Measurements from ENCODE around the gene MRPL37. TPM values are rescaled to one million over a fixed set of nuclear protein-coding genes. Genes with fewer than 3 reads are reported as not detected.
"Not testable (repeated sequence)": the region's sequence is repeated elsewhere in the genome, so short reads cannot be mapped to it uniquely, and the experiment has no call there.

The MRPL37 gene
- total RNA-seq: 100 to 1,000 TPM; 206 to 216 TPM

DNA sequence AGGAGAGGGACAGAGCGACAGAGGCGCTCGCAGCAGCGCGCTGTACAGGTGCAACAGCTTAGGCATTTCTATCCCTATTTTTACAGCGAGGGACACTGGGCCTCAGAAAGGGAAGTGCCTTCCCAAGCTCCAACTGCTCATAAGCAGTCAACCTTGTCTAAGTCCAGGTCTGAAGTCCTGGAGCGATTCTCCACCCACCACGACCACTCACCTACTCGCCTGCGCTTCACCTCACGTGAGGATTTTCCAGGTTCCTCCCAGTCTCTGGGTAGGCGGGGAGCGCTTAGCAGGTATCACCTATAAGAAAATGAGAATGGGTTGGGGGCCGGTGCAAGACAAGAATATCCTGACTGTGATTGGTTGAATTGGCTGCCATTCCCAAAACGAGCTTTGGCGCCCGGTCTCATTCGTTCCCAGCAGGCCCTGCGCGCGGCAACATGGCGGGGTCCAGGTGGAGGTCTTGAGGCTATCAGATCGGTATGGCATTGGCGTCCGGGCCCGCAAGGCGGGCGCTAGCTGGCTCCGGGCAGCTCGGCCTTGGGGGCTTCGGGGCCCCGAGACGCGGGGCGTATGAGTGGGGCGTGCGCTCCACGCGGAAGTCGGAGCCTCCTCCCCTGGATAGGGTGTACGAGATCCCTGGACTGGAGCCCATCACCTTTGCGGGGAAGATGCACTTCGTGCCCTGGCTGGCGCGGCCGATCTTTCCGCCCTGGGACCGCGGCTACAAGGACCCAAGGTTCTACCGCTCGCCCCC is at the start of gene MRPL37, which contains the start of gene CYB5RL:
MRPL37 (plus strand) TSS at position 403 of the 754 bp plus-strand sequence; CDS start at position 480, 77 bp downstream.
CYB5RL (minus strand) TSS at position 266 of the 754 bp plus-strand sequence. CDS start 4,414 bp downstream, outside the sequence.
- Mint-ChIP-seq H3K9me3 (no peaks in the 10 kb centered on the region), H3K36me3 (peaks cover 13% of the 10 kb centered on the region), H3K27ac (peak within 1 kb of the TSS; percentile 86), H3K4me3 (peak within 1 kb of the TSS; percentile 88), H3K27me3 (no peaks in the 10 kb centered on the region), H3K4me1 (peaks cover 35% of the 10 kb centered on the region)
- DNase-seq: peak; percentile 91

DNA sequence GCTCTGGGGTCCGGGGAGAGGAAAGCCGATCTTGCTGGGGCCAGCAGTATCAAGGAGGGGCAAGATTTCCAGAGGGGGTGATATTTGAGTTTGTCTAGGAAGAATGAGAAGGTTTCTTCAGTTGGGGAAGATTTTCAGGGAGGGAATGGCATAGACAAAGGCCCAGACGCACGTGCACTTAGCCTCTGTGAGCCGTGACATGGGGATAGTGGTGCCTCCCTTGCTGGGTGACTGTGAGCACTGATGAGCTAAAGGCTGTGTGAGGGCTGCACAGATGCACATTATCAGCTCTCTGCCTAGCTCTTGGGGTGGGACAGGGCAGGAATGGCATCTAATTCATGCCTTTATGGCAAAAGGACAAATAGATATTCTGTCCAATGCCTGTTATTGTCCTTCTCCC is 49.0 kb upstream of the MRPL37 start:
- no peak overlapping the region for H3K4me3 Mint-ChIP-seq
- no peaks in the 10 kb centered on the region for H3K27me3 Mint-ChIP-seq
- H3K36me3 Mint-ChIP-seq: no peaks in the 10 kb centered on the region
- DNase-seq: no peak
- no peak overlapping the region for H3K27ac Mint-ChIP-seq
- no peaks in the 10 kb centered on the region for H3K4me1 Mint-ChIP-seq
- H3K9me3 Mint-ChIP-seq: no peaks in the 10 kb centered on the region

- Mint-ChIP-seq H3K4me1 (no peaks in the 10 kb centered on the region), H3K36me3 (no peaks in the 10 kb centered on the region), H3K9me3 (no peaks in the 10 kb centered on the region), H3K27ac (no peak within 1 kb of the TSS), H3K27me3 (no peaks in the 10 kb centered on the region), H3K4me3 (no peak within 1 kb of the TSS)
- no peak for DNase-seq
Measured at GRCh38 chr1:54152696-54153095, 47.3 kb upstream of the MRPL37 start, which contains the start of gene CDCP2. TSS of gene CDCP2 (minus strand) at chr1:54153000. CDS start at chr1:54152922, 78 bp downstream.

GRCh38 chr1:54153535-54154439 is 46.2 kb upstream of the MRPL37 start:
- no peak for DNase-seq
- Mint-ChIP-seq H3K27me3 (no peaks in the 10 kb centered on the region), H3K4me1 (no peaks in the 10 kb centered on the region), H3K27ac (no peak overlapping the region), H3K9me3 (no peaks in the 10 kb centered on the region), H3K4me3 (no peak overlapping the region), H3K36me3 (no peaks in the 10 kb centered on the region)

DNA sequence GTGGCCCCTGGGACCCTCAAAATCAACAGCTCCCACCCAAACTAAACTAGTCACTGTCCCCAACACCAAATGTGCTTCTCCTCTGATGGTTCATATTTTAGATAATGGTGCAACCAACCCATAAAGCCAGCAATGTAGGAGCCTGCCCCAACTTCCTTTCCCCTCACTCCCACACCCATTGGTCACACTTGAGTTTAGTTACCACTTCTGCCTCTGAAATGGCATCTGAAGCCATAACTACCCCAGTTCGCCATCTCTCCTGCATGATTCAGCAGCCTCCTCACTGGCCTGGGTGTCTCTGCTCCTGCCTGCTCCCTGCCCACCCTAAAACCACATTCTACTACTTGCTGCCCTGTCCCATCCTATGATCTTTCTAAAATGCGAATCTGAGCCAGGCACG is 43.8 kb upstream of the MRPL37 start:
- DNase-seq: no peak
- H3K4me3 Mint-ChIP-seq: no peak overlapping the region
- no peaks in the 10 kb centered on the region for H3K4me1 Mint-ChIP-seq
- no peaks in the 10 kb centered on the region for H3K36me3 Mint-ChIP-seq
- no peaks in the 10 kb centered on the region for H3K9me3 Mint-ChIP-seq
- no peak overlapping the region for H3K27ac Mint-ChIP-seq
- no peaks in the 10 kb centered on the region for H3K27me3 Mint-ChIP-seq

- H3K27ac Mint-ChIP-seq: no peak overlapping the region
- no peaks in the 10 kb centered on the region for H3K9me3 Mint-ChIP-seq
- H3K36me3 Mint-ChIP-seq: no peaks in the 10 kb centered on the region
- H3K4me3 Mint-ChIP-seq: no peak overlapping the region
- H3K27me3 Mint-ChIP-seq: no peaks in the 10 kb centered on the region
- DNase-seq: no peak
- H3K4me1 Mint-ChIP-seq: no peaks in the 10 kb centered on the region
Measured at GRCh38 chr1:54156986-54157385, 43.0 kb upstream of the MRPL37 start.

DNA sequence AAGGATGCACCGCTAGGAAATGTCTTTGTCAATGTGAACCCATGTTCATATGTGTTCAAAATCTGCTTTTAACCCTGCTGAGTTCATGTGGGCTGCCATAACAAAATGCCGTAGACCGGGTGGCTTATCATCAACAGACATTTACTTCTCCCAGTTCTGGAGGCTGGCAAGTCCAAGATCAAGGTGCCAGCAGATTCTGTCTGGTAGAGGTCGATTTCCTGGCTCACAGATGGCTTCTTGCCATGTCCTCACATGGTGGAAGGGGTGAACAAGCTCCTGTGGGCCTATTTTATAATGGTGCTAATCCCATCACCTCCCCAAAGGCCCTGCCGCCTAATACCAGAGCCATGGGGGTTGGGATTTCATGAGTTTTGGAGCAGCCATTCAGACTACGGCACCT is 42.6 kb upstream of the MRPL37 start:
- no peaks in the 10 kb centered on the region for H3K36me3 Mint-ChIP-seq
- no peak overlapping the region for H3K27ac Mint-ChIP-seq
- no peaks in the 10 kb centered on the region for H3K27me3 Mint-ChIP-seq
- no peaks in the 10 kb centered on the region for H3K9me3 Mint-ChIP-seq
- DNase-seq: no peak
- H3K4me1 Mint-ChIP-seq: no peaks in the 10 kb centered on the region
- H3K4me3 Mint-ChIP-seq: no peak overlapping the region

DNA sequence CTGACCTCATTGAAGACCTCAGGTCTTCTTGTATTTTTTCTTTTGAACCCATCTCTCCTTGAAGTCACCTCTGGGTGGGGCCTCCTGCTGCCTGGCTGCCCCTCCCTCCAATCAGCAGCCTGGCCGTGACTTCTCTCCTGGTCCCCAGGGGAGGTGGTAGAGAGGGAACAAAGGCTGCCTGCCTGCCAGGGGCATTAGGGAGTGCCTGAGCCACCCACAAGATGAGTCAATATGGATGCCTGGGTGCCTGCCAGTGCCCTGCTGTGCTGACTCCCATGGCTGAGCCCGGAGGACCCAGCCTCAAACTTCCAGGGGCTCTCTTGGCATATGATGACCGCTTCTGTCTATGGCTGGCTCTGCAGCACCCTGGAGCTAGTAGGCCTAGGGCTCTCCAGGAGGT is 41.9 kb upstream of the MRPL37 start:
- no peak overlapping the region for H3K27ac Mint-ChIP-seq
- no peaks in the 10 kb centered on the region for H3K36me3 Mint-ChIP-seq
- DNase-seq: no peak
- H3K27me3 Mint-ChIP-seq: no peaks in the 10 kb centered on the region
- H3K4me3 Mint-ChIP-seq: no peak overlapping the region
- no peaks in the 10 kb centered on the region for H3K4me1 Mint-ChIP-seq
- no peaks in the 10 kb centered on the region for H3K9me3 Mint-ChIP-seq

DNA sequence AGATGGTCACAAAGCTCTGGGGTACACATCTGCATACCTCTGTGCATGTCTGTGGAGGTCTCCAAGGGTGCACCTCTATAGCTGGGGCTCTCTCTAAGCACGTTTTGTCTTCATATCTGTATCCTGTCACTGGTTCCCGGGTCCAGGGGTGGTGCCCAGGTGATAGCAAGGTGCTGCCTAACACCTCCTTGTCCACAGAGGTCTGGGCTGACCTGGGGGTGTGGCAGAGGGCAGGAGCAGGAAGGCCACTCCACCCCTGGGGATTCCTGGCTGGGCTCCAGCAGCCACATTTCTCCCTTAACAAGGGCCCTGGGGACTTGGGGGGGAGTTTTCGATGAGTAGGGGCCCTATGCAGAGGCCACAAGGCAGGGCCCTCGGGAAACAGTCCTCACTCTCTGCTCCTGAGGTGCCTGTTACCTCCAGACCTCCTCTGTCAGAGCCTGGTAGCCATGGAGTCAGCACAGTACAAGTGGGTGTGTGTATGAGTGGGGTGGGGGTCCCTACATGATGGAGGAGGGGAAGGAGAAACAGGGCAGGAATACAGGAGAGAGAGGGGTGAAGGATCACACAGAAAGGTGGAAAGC is 40.1 kb upstream of the MRPL37 start:
- Mint-ChIP-seq H3K9me3 (no peaks in the 10 kb centered on the region), H3K4me3 (no peak overlapping the region), H3K4me1 (no peaks in the 10 kb centered on the region), H3K27me3 (no peaks in the 10 kb centered on the region), H3K36me3 (no peaks in the 10 kb centered on the region), H3K27ac (no peak overlapping the region)
- no peak for DNase-seq

DNA sequence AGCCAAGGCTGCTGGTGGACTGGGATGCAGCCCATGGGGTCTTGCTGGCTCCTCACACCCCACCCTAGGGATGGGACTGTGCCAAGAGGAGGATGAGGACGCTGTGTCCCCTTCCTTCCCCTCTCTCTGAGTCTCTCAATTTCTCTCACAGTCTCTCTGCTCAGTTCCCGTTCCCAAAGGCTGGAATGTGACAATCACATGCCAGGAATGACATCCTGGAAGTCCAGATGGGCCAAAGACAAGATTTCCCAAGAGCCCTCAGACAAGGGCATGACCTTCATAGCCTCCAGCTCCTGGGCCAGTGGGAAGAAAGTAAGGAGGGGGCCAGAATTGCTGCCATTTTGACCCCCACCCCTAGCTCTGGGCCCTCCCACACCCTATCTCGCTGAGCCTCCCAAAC is 39.6 kb upstream of the MRPL37 start:
- H3K4me1 Mint-ChIP-seq: no peaks in the 10 kb centered on the region
- H3K27me3 Mint-ChIP-seq: no peaks in the 10 kb centered on the region
- no peak overlapping the region for H3K27ac Mint-ChIP-seq
- no peak overlapping the region for H3K4me3 Mint-ChIP-seq
- no peaks in the 10 kb centered on the region for H3K36me3 Mint-ChIP-seq
- DNase-seq: no peak
- H3K9me3 Mint-ChIP-seq: no peaks in the 10 kb centered on the region

- no peaks in the 10 kb centered on the region for H3K4me1 Mint-ChIP-seq
- no peaks in the 10 kb centered on the region for H3K9me3 Mint-ChIP-seq
- H3K27ac Mint-ChIP-seq: no peak overlapping the region
- no peak for DNase-seq
- H3K4me3 Mint-ChIP-seq: no peak overlapping the region
- no peaks in the 10 kb centered on the region for H3K27me3 Mint-ChIP-seq
- H3K36me3 Mint-ChIP-seq: no peaks in the 10 kb centered on the region
Measured at GRCh38 chr1:54161495-54162168, 38.3 kb upstream of the MRPL37 start.

- H3K9me3 Mint-ChIP-seq: no peaks in the 10 kb centered on the region
- H3K27ac Mint-ChIP-seq: no peak overlapping the region
- no peak overlapping the region for H3K4me3 Mint-ChIP-seq
Measured at GRCh38 chr1:54163051-54163450, 36.9 kb upstream of the MRPL37 start.

GRCh38 chr1:54163573-54163972 is 36.4 kb upstream of the MRPL37 start:
- H3K4me1 Mint-ChIP-seq: no peaks in the 10 kb centered on the region
- no peaks in the 10 kb centered on the region for H3K9me3 Mint-ChIP-seq
- no peak for DNase-seq
- H3K36me3 Mint-ChIP-seq: no peaks in the 10 kb centered on the region
- no peak overlapping the region for H3K4me3 Mint-ChIP-seq
- H3K27ac Mint-ChIP-seq: no peak overlapping the region
- no peaks in the 10 kb centered on the region for H3K27me3 Mint-ChIP-seq

More at GRCh38 chr1:54163051-54163450, 36.9 kb upstream of the MRPL37 start:
- Mint-ChIP-seq H3K36me3 (no peaks in the 10 kb centered on the region), H3K4me1 (no peaks in the 10 kb centered on the region), H3K27me3 (no peaks in the 10 kb centered on the region)
- no peak for DNase-seq

DNA sequence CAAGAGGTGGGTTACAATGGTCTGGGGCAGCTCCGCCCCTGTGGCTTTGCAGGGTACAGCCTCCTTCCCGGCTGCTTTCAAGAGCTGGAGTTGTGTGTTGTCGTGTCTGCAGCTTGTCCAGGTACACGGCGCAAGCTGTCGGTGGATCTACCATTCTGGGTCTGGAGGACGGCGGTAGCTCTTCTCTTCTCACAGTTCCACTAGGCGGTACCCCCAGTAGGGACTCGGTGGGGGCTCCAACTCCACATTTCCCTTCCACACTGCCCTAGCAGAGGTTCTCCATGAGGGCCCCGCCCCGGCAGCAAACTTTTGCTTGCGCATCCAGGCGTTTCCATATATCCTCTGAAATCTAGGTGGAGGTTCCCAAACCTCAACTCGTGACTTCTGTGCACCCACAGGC is 34.8 kb upstream of the MRPL37 start:
- no peaks in the 10 kb centered on the region for H3K36me3 Mint-ChIP-seq
- no peak for DNase-seq
- no peak overlapping the region for H3K27ac Mint-ChIP-seq
- no peaks in the 10 kb centered on the region for H3K4me1 Mint-ChIP-seq
- H3K4me3 Mint-ChIP-seq: no peak overlapping the region
- no peaks in the 10 kb centered on the region for H3K9me3 Mint-ChIP-seq
- no peaks in the 10 kb centered on the region for H3K27me3 Mint-ChIP-seq

- not testable (repeated sequence) for H3K27ac Mint-ChIP-seq, H3K4me1 Mint-ChIP-seq, H3K27me3 Mint-ChIP-seq, H3K4me3 Mint-ChIP-seq, H3K9me3 Mint-ChIP-seq, DNase-seq, H3K36me3 Mint-ChIP-seq
Measured at GRCh38 chr1:54166357-54166756, 33.6 kb upstream of the MRPL37 start.

All from activated naive CD8-positive, alpha-beta T cell treated with anti-CD3 and anti-CD28 coated beads for 36 hours (primary cell).